Osteoblast (primary cell): Measurements from ENCODE around the gene HIVEP2. TPM values are rescaled to one million over a fixed set of nuclear protein-coding genes. Genes with fewer than 3 reads are reported as not detected.

Source experiments
- DNase-seq: peaks from one replicate; pipeline ENCODE4 v3.0.0; 2011; ENCODE audit warnings: low spot score, mixed read lengths; ENCODE audit not compliant: insufficient read length; ENCODE audit errors: missing footprints
- H2AFZ ChIP-seq: 2 replicates; pipeline ENCODE4 v1.6.0; 2011; ENCODE audit warnings: mild to moderate bottlenecking, low read length
- H3K27ac ChIP-seq: 2 replicates; pipeline ENCODE4 v1.5.1; 2011; ENCODE audit warnings: mild to moderate bottlenecking, low read depth, low read length, moderate library complexity
- H3K27me3 ChIP-seq: 2 replicates; pipeline ENCODE4 v1.6.0; 2012; ENCODE audit warnings: mild to moderate bottlenecking, control low read depth, inconsistent platforms, low read length, moderate library complexity; ENCODE audit not compliant: insufficient read depth
- H3K36me3 ChIP-seq: 2 replicates; pipeline ENCODE4 v1.5.1; 2011; ENCODE audit warnings: mild to moderate bottlenecking, low read length, control low read depth, moderate library complexity; ENCODE audit not compliant: insufficient read depth
- H3K4me1 ChIP-seq: 2 replicates; pipeline ENCODE4 v1.5.1; 2011; ENCODE audit warnings: mild to moderate bottlenecking, low read length, control low read depth, moderate library complexity; ENCODE audit not compliant: insufficient read depth
- H3K4me2 ChIP-seq: 2 replicates; pipeline ENCODE4 v1.6.0; 2011; ENCODE audit warnings: mild to moderate bottlenecking, low read length; ENCODE audit not compliant: insufficient read depth
- H3K4me3 ChIP-seq: fragments of 200-600 bp; sonication (generic); 3 replicates; pipeline ENCODE4 v1.5.1; 2012; ENCODE audit warnings: mild to moderate bottlenecking, low read length, inconsistent platforms; ENCODE audit not compliant: insufficient read depth
- H3K79me2 ChIP-seq: 2 replicates; pipeline ENCODE4 v1.6.0; 2012; ENCODE audit warnings: mild to moderate bottlenecking, low read length, control low read depth, inconsistent platforms; ENCODE audit not compliant: insufficient read depth
- H3K9me3 ChIP-seq: 2 replicates; pipeline ENCODE4 v1.5.1; 2011; ENCODE audit warnings: low read depth, low read length, control low read depth
- H4K20me1 ChIP-seq: 2 replicates; pipeline ENCODE4 v1.6.0; 2012; ENCODE audit warnings: mild to moderate bottlenecking, low read length, control low read depth; ENCODE audit not compliant: insufficient read depth
- total RNA-seq: library from RNA; depleted of rRNA; stranded (reverse); fragments of >200 nt; gene quantifications from 2 replicates; pipeline ENCODE4 v1.2.3, GENCODE V29; 2012
- TF ChIP-seq, protein P1 (sequence below): IDR thresholded peaks from 2 replicates; pipeline ENCODE4 v1.5.1; 2011; ENCODE audit warnings: mild to moderate bottlenecking, low read depth, low read length, moderate library complexity; ENCODE audit errors: extremely low read depth

HIVEP2 gene
- total RNA-seq, 1 donor: 30.4 TPM

DNA sequence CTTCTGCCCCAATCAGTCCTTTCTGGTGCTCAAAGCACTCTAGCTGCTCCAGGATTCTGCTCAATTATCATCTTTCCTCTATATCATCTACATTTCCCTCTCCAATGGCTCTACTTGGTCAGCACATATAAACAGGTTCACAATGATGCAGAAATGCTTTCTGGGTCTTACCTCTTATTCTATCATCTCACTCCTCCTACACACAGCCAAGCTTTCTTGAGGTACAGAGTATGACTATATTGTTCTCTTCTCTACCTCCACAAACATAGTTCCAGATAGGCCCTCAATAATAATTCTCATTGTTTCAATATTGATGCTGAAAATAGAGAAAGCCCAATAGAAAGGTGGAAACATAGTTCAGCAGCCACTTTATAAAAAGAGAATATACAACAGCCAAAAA lies 48.2 kb downstream of the HIVEP2 start:
- TF ChIP-seq, protein P1, sequence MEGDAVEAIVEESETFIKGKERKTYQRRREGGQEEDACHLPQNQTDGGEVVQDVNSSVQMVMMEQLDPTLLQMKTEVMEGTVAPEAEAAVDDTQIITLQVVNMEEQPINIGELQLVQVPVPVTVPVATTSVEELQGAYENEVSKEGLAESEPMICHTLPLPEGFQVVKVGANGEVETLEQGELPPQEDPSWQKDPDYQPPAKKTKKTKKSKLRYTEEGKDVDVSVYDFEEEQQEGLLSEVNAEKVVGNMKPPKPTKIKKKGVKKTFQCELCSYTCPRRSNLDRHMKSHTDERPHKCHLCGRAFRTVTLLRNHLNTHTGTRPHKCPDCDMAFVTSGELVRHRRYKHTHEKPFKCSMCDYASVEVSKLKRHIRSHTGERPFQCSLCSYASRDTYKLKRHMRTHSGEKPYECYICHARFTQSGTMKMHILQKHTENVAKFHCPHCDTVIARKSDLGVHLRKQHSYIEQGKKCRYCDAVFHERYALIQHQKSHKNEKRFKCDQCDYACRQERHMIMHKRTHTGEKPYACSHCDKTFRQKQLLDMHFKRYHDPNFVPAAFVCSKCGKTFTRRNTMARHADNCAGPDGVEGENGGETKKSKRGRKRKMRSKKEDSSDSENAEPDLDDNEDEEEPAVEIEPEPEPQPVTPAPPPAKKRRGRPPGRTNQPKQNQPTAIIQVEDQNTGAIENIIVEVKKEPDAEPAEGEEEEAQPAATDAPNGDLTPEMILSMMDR: no peak

DNA sequence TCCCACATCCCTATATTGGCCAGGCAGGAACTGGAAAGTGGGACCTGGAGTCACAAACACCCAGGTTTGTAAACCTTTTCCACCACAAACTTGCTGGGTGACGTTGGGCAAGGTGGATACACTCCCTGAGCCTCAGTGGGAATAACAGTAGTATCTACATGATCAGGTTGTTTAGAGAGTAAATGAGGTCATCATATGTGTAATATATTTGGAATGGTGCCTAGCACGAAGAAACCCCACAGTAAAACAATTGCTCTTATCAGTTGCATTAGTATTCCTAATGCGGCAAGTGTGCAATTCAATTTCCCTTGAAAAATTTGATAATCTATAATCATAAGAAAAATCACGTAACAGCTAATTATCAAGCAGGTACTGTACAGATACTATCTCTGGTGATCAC lies 51.9 kb downstream of the HIVEP2 start:
- H2AFZ ChIP-seq: no peak overlapping the region
- H3K4me1 ChIP-seq: no peaks in the 10 kb centered on the region
- H3K27me3 ChIP-seq: no peaks in the 10 kb centered on the region
- H3K79me2 ChIP-seq: peaks cover 68% of the 10 kb centered on the region
- no peaks in the 10 kb centered on the region for H4K20me1 ChIP-seq
- H3K4me2 ChIP-seq: no peak overlapping the region
- no peak overlapping the region for H3K27ac ChIP-seq
- no peaks in the 10 kb centered on the region for H3K36me3 ChIP-seq
- DNase-seq: no peak
- no peaks in the 10 kb centered on the region for H3K9me3 ChIP-seq
- H3K4me3 ChIP-seq: no peak overlapping the region
- TF ChIP-seq, protein P1: no peak

More for the DNA sequence above, 48.2 kb downstream of the HIVEP2 start:
- Histone ChIP-seq H3K79me2 (peaks cover 65% of the 10 kb centered on the region), H3K27ac (no peak overlapping the region), H3K36me3 (no peaks in the 10 kb centered on the region), H2AFZ (no peak overlapping the region), H4K20me1 (no peaks in the 10 kb centered on the region), H3K4me2 (no peak overlapping the region), H3K4me1 (peaks cover 29% of the 10 kb centered on the region), H3K9me3 (no peaks in the 10 kb centered on the region), H3K27me3 (no peaks in the 10 kb centered on the region), H3K4me3 (no peak overlapping the region)
- DNase-seq: no peak

DNA sequence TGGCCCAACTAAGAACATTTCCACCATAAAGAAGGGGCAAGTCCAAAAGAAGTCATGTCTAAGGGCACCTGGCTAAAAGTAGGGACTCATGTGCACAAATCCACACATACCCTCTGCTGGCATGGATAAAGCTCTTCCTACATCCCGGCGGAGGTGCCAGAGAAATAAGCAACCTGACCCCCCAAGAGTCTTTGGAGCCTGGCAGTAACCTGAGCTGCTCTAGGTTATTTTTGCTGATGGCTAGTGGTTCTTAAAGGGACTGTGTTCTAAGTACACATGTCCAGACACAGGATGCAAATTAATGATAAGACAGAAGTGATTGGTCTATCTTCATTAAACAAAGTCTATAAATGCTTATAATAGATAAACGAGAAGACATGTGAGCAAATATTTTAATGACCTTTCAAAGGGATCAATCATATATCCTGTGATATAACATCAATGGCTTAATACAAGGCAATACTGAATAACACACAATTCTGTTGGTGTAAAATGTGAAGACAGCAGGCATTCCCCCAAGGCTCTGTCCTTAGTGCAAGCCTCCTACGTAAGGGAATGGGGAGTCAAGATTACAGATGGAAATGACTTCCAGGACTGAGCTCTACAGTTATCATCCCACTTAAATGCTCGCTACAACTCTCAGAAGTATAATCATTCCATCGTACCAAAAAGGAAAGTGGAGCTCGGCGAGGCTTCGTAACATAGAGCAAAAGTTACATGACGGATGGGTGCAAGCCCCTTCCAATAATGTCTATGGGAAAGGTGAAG lies 52.5 kb downstream of the HIVEP2 start:
- Histone ChIP-seq H3K27ac (no peak overlapping the region), H3K4me3 (no peak overlapping the region), H2AFZ (no peak overlapping the region), H3K79me2 (peaks cover 70% of the 10 kb centered on the region), H4K20me1 (no peaks in the 10 kb centered on the region), H3K9me3 (no peaks in the 10 kb centered on the region), H3K4me1 (peaks cover 2% of the 10 kb centered on the region), H3K4me2 (no peak overlapping the region), H3K27me3 (no peaks in the 10 kb centered on the region), H3K36me3 (no peaks in the 10 kb centered on the region)
- DNase-seq: no peak
- TF ChIP-seq, protein P1: no peak

DNA sequence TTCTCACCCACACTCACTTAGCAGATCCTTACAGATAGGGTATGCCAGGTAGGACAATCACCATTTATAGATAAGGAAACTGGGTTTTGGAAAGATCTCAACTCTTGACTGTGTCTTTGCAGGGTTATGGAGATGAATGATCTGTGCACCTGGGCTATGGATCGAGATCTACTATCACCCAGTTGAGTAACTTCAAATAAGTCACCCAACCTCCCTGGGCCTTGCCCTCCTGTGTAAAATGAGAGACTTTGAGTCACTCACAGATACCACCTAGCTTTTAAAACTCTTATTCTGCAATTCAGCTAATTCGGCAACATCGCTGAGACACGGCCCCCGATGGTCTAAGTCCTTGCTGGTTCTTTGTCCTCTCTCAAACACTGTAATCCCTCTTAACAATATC lies 53.5 kb downstream of the HIVEP2 start:
- Histone ChIP-seq H3K9me3 (no peaks in the 10 kb centered on the region), H4K20me1 (no peaks in the 10 kb centered on the region), H3K79me2 (peaks cover 70% of the 10 kb centered on the region), H3K4me3 (no peak overlapping the region), H3K27ac (no peak overlapping the region), H3K4me1 (peaks cover 12% of the 10 kb centered on the region), H3K36me3 (no peaks in the 10 kb centered on the region), H3K27me3 (no peaks in the 10 kb centered on the region), H2AFZ (no peak overlapping the region), H3K4me2 (no peak overlapping the region)
- TF ChIP-seq, protein P1: no peak
- DNase-seq: no peak
